Measurements from ENCODE around the gene SLC17A7.

The SLC17A7 gene

GRCh38 chr19:49415810-49416200, 25.5 kb downstream of the SLC17A7 start:
- H3K36me3 ChIP-seq (ENCODE audit: control insufficient read depth, insufficient read depth, low read length) = no peaks in the 10 kb centered on the region
- H3K27me3 ChIP-seq (replicated peaks; ENCODE audit: control insufficient read depth, insufficient read depth, low read length) = no peaks in the 10 kb centered on the region
- no peak overlapping the region for H3K4me3 ChIP-seq (replicated peaks; ENCODE audit: low read depth, low read length)
- TF ChIP-seq, protein P1, sequence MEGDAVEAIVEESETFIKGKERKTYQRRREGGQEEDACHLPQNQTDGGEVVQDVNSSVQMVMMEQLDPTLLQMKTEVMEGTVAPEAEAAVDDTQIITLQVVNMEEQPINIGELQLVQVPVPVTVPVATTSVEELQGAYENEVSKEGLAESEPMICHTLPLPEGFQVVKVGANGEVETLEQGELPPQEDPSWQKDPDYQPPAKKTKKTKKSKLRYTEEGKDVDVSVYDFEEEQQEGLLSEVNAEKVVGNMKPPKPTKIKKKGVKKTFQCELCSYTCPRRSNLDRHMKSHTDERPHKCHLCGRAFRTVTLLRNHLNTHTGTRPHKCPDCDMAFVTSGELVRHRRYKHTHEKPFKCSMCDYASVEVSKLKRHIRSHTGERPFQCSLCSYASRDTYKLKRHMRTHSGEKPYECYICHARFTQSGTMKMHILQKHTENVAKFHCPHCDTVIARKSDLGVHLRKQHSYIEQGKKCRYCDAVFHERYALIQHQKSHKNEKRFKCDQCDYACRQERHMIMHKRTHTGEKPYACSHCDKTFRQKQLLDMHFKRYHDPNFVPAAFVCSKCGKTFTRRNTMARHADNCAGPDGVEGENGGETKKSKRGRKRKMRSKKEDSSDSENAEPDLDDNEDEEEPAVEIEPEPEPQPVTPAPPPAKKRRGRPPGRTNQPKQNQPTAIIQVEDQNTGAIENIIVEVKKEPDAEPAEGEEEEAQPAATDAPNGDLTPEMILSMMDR (IDR thresholded peaks at IDR 0.05; ENCODE audit: insufficient read depth, low read length, poor library complexity, severe bottlenecking) = no peak
- DNase-seq (ENCODE audit: extremely low read depth, insufficient read length) = no peak

DNA sequence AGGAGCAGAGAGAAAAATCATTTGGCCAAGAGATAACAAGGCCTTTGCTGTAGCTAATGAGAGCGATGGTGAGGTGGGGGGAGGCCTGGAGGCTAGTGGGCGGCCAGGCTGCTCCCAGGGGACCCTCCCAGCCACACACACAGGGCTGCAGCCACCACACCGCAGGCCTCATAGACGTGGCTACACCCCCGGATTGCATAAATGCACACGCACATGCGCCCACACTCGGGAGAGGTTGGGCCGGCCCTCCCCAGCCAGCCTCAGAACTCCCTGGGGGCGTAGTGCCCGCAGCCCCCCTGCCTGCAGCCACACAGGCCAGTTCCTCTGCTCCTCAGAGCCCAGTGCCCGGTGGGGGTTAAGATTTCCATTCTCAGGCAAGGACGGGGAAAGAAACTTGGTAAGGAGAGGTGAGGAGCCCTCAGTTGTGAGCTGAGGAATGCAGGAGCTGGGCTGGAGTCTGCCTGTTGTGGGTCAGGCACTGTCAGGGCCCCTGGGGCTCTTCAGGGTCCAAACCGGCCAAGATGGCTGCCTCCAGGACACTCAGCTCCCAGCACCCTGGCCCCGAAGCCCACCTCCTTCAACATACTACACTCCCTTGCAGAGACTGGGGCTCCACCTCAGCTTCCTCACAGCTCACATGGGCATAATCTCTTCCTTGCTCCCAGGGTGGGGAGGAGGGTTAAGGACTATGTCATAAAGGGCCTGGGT, 26.1 kb downstream of the SLC17A7 start:
- Histone ChIP-seq H3K36me3 (ENCODE audit: control insufficient read depth, insufficient read depth, low read length) (no peaks in the 10 kb centered on the region), H3K4me3 (replicated peaks; ENCODE audit: low read depth, low read length) (no peak overlapping the region), H3K27me3 (replicated peaks; ENCODE audit: control insufficient read depth, insufficient read depth, low read length) (no peaks in the 10 kb centered on the region)
- TF ChIP-seq, protein P1 (IDR thresholded peaks at IDR 0.05; ENCODE audit: insufficient read depth, low read length, poor library complexity, severe bottlenecking) = no peak
- peak; percentile 82 for DNase-seq (ENCODE audit: extremely low read depth, insufficient read length)

DNA sequence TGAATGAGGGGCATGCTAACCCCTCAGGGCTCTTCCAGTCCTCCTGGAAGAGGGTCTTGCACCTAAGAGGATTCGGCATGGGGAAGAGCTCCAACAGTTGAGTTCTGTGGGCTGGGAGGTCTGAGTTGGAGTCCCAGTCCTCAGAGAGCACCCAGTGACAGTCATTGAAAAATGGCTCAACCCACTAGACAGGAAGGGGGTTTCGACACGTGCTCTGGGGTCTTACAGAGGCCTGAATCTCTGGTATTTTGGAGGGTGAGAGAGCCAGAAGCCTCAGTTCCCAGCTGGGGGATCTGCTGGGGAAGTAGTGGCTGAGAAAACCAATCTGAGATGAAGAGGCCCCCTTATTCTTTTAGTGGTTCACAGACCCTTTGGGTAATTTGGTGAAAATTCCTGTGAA, 27.1 kb downstream of the SLC17A7 start:
- TF ChIP-seq, protein P1 (IDR thresholded peaks at IDR 0.05; ENCODE audit: insufficient read depth, low read length, poor library complexity, severe bottlenecking) = no peak
- Histone ChIP-seq H3K4me3 (replicated peaks; ENCODE audit: low read depth, low read length) (no peak overlapping the region), H3K36me3 (ENCODE audit: control insufficient read depth, insufficient read depth, low read length) (no peaks in the 10 kb centered on the region), H3K27me3 (replicated peaks; ENCODE audit: control insufficient read depth, insufficient read depth, low read length) (no peaks in the 10 kb centered on the region)
- no peak for DNase-seq (ENCODE audit: extremely low read depth, insufficient read length)

- TF ChIP-seq, protein P1 (IDR thresholded peaks at IDR 0.05; ENCODE audit: insufficient read depth, low read length, poor library complexity, severe bottlenecking) = no peak
- no peak for DNase-seq (ENCODE audit: extremely low read depth, insufficient read length)
- Histone ChIP-seq H3K36me3 (ENCODE audit: control insufficient read depth, insufficient read depth, low read length) (no peaks in the 10 kb centered on the region), H3K27me3 (replicated peaks; ENCODE audit: control insufficient read depth, insufficient read depth, low read length) (no peaks in the 10 kb centered on the region), H3K4me3 (replicated peaks; ENCODE audit: low read depth, low read length) (no peak overlapping the region)
Measured at GRCh38 chr19:49413348-49413747, 28.0 kb downstream of the SLC17A7 start.

GRCh38 chr19:49411681-49412326, 29.5 kb downstream of the SLC17A7 start:
- H3K4me3 ChIP-seq (replicated peaks; ENCODE audit: low read depth, low read length) = no peak overlapping the region
- H3K36me3 ChIP-seq (ENCODE audit: control insufficient read depth, insufficient read depth, low read length) = no peaks in the 10 kb centered on the region
- DNase-seq (ENCODE audit: extremely low read depth, insufficient read length) = no peak
- TF ChIP-seq, protein P1 (IDR thresholded peaks at IDR 0.05; ENCODE audit: insufficient read depth, low read length, poor library complexity, severe bottlenecking) = no peak
- H3K27me3 ChIP-seq (replicated peaks; ENCODE audit: control insufficient read depth, insufficient read depth, low read length) = no peaks in the 10 kb centered on the region

All from GM06990 (cell line).